CD4-positive, alpha-beta T cell treated with Interleukin-21 for 1 hour (primary cell): ENCODE measurements around the gene RAX.

Experiments used
- DNase-seq: peaks from one replicate; pipeline ENCODE4 v3.0.0-alpha.2; 2020

Gene RAX

DNA sequence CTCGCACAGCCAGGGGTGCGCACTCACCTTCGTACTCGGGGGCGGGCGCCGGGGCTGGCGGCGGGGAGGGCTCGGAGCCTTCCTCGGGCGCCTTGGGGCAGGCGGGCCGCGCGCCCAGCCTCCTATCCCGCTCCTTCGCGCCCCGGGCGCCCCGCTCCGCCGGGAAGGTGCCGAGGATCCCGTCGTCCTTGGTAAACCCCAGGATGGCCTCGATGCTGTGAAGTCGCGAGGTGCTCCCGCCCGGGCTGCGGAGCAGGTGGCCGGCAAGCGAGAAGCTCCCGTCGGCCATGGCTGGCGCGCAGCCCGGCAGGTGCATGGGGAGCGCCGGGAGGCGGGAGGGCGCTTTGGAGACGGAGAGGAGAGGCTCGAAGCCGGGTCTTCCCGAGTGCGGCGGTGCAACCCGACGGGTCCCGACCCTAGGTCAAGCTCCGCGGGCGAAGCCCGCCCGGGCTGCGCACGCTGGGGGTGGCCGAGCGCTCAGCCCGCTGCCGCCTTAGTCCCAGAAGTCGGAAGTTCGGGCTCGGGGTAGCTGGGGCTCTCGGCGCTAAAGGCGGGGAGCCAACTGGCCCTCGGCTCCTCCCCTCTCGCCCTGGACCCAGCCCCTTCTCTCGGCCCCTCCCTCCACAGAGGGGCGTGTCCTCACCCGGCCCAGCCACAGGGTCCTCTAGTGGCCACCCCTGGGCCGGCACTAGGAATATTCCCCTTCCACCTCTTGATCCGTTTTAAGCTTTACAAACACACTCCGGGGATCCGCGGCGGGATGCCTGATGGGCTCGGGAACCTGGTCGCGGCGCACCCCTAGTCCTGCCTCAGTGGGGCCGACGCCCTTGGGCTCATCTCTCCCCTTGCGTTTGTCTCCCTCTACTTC is at the start of gene RAX:
Gene RAX, minus strand, starts transcription at position 564 of the 868 bp plus-strand sequence. Its CDS starts 248 bp downstream, at position 316.
- DNase-seq: no peak

DNA sequence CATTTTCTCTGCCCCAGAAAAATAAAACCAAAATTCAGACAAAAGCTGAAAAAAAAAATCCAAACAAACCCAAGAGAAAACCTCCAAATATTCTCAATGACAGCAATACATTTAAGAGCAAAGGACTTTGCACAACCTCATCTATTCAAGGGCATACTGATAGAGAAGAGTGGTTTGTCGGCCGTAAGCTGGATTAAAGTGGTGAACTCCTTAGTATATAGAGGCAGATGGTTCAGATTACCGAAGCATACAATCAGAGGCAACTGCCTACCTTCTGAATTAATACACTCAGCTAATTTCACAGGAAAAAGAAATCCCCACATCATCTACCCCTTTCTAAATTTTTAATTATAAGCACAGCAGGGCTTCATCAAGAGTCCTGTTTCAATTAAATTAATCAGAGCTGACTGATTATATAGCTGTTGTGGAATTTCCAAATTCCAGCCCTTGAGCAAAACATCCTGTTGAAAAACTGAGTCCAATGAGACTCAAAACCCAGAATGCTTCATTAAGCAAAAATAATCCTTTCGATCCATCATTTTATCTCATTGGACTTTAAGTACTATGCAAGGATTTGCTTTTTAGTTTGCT is 45.3 kb upstream of the RAX start, which contains the start of gene CPLX4:
Gene CPLX4, minus strand, starts transcription at position 190 of the 591 bp plus-strand sequence. Its CDS starts 187 bp downstream, at position 3.
- DNase-seq: no peak

DNA sequence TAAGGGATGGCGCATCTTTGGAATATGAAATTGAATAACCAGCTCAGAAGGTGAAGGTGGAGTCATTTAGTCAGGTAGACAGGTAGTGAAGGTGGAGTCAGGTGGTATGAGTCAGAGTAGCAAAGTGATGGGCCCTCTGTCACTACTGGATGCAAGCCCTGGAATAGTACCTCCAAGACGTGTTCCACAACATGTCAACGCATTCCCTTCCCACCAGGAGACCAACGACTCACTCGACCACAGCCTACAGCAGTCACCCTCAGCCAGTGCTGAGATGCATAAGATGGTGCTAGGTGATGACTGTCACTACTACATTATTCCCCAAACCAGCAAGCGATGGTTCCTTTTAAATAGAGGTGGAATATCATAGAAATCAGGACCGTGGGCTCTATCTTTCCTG is 38.4 kb upstream of the RAX start:
- DNase-seq: no peak

DNA sequence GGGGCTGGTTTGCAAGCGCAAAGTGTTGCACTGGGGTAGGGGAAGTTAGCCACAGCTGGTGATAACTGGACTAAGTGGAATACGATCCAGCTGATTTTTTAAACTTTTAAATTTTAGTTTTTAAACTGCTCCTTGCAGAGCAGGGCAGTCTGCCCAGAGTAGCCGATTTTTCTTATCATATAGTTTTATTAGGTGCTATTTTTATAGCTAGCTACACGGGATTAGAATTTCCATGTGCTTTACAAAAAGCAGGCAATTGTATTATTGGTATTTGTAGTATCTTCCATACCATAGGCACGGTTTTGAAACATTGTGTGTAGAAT is 35.6 kb upstream of the RAX start:
- no peak for DNase-seq

DNA sequence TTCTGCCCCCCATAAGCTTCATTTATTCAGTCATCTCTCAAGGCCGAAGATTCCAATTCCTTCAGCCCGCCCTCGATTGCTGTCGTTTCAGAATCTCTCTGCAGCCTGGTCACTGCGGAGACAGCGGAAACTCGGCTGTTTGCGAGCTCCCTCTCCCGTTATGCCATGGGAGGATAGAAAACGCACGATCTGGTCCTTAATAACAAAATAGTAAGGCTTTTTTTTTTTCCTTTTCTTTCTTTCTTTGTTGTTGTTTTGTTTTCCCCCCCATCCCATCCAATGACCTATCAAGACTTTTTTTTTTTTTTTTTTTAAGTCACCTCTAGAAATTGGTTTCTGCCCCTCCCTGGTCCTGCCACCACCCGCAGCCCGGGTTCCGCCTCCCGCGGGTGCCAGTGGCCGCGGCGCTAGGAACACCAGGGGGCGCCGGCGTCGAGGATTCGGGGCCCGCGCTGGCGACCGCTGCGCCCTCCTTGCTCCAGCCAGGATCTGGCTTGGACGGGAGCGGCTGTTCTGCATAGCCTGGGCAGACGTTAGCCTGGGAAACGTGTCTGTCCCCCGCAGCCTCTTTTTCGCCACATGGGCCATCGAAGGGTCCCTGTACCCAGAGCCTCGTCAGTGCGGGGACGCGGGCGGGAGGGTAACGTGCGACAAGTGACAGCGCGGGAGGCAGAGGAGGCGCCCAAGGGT is 35.1 kb upstream of the RAX start:
- peak; percentile 54 for DNase-seq

DNA sequence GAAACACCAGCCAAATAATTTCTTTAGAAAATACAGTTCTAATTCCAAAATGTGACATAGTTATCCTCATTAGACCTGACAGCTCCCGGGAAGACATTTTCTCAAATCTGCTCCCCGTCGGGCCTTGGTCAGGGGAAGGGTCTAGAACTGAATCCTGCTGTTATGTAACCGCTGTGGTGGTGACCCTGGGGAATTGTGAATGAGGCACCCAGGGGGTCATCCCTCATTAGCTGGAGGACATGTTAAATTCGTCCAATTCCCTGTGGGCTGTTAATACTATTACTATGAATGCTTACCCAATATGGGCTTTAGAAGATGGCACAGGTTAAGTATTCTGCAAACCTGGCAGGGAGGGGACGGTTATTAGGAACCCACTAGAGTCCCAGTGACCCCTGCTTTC is 33.4 kb upstream of the RAX start:
- DNase-seq: no peak

DNA sequence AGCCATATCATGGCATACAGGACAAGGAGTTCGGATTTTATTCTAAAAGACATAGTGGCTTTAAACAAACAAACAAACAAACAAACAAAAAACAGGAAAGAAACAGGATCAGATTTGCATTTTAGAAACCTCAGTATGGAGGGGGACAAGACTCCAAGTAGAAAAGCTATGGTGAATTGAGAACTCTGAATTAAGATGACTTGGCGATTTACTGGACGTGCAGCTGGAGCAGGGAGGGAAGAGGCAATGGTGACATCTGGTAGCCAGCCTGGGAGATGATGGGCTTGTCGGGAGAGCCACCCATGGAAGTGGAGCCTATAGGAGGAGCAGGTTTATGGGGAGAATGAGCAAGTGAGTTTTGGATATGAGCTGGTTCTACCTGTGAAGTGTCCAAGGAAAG is 32.0 kb upstream of the RAX start:
- DNase-seq: no peak

DNA sequence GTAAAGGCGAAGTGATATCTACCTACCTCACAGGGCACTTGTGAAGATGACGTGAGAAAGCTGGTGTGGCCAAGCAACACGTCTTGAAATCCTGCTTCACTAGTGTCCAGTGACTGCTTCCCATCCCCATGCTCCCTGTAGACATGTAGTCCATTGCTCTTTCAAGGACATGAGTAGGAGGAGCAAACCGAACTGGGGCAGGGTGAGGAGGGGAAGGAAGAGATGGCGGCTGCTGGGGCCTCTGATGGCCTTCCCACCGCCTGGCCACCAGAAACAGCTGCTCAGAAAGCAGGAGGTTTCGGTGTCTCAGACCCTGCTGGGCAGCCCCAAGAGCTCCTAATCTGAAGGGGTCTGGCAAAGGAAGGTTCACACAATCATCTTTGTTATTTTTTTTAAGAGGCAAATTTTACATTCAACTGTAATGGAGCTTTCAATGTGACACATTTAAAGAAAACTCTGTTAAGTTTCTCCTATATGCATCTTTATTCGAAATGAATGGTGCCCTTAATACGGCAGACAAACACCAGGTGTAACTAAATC is 30.5 kb upstream of the RAX start:
- no peak for DNase-seq

DNA sequence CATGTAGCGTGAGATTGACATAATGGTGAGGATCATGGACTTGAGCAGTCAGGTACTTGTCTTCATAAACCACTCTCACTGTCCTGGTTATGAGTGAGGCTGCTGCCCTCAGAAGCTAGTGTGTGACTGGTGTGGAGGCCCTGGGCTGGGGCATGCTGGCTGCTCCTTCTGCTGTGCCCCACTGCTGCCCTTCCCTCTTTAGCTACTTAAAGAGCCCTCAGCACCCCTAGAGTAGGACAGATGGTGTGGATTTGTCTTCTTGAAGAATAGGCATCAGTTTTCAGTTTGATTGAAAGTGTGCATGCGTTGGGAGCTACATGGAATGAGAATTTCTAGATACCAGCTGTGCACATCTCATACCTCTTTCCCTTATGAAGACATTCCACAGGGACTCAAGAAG is 29.8 kb upstream of the RAX start:
- no peak for DNase-seq

DNA sequence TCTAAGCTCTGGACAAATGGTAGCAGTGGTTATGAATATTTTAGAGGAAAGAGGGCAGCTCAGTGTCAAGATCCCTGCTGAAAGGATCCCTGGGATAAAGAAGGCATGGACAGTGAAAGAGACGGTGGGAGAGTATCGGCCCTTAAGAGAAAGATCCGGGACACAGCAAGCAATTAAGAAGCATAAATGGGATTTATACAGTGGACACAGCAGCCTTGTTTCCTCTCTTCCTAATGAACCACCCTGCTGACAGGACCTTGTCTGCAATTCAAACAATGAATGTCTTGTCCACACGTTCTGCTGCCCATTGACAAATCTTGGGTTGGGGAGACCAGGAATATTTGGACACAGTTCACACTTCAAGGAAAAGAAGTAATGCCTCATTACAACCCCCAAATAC is 28.7 kb upstream of the RAX start:
- DNase-seq: no peak

DNA sequence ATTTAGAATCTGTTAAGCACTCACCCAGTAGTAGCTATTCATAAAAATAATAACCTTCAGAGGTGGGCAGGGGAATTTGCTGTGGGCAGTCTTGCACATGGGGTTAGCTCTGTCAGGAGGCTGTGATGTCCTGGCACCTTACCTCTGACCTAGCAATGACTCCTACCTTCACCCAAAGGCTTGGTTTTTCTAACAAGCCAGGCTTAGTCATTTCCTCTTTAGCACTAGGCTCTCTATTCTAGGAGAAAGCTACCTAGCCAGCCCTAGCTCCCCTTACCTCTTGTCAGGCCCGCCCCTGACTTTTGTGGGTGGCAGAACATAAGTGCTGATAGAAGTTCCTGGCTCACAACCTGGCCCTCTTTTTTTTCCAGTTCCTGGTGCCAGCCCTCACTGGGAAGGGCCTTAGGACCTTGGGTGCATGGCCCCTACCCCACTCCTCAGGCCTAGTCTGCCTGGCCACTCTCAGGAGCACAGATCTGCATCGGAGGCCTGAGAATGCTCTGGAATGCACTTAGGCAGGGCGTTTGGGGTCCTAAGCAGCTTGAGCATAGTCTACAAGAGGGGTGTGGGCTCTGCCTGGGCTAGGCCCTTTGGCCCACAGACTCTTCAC is 27.5 kb upstream of the RAX start:
- no peak for DNase-seq

DNA sequence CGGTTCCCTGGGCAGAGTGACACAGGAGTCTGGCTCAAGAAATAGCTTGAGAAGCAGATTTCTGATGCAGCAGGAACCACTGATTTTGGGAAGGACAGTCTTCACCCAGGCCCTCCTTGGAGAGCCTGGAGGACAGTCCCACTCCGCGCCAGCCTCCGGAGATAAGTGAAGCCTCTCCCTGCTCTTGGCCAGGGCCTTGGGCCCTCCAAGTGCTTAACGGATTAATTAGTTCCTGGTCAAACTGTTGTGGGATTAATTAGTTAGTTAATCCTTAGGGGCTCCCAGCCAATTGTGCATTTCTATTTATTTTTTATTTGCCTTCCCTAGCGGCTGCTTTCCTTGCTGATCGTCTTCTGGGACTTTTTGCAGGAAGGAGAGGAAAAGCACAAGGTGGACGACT is 25.6 kb upstream of the RAX start:
- DNase-seq: no peak

DNA sequence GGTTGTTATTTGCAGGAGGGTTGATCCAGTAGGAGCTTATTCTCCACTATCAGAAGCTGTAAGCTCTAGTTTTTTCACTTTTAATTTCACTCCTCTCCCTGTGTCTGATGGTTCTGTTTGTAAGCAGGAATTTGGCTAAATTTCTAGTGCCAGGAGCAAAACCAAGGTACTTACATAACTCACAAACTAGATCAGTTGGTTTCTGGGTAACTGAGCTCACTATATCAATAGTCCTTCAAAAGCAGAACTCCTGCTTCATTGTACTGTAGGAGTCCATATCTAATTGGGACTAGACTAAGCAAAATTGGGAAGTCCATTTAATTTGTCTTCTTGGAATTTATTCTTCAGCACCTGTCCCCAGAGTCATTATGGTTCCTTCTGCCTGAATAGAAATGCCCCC is 20.1 kb upstream of the RAX start:
- DNase-seq: no peak

DNA sequence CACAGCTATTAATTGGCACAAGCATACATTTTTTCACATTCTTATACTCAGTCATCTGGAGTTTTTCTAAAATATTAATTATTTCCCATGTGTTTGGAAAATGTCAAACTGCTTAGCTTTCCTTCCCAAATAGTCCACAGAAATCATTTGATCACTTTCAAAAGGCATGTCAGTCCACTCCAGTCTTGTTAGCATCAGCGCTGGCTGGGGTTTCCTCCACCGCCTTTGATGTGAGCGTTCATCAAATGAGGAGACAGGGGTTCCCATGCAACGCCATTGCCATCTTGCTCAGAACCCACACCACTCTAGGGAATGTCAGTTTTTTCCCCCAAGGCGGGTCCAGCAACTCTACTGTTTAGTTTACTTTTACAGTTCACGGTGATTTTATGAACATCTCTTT is 13.1 kb upstream of the RAX start:
- DNase-seq: no peak

DNA sequence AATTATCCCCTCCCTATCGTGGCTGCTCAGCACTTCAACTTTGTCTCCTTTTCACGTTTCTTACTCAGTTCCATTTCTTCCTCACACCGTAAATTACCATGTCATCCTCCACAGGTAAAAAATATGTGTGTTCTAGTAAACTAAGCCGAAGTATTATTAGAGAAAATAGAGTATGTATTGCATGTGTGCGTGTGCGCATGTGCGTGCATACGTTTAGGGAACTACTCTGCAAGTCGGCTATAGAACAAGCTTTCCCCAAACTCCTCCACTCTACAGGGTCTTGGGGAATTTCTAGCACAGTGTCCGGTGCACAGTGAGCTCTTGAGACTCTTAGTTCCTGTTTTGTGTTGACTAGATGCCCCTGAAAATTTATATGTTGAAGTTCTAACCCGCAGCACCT is 9.1 kb upstream of the RAX start:
- no peak for DNase-seq

DNA sequence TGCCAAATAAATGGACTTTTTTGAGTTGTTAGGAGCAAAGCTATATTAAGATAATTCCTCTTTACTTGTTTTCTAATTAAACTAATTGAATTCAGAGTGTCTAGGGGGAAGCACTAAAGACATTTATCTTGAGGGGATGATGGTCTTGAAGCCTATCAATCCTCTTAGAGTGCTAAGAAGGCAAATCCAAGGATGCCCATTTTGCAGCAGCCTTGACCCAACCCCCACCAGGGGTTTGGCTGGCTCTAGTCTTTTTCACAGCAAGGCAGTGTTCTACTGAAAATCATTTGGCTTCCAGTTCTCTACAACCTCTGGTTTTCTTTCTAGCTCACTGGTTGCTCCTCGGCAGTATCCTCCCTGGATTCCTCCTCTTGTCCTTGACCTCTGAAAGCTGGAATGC is 6.5 kb upstream of the RAX start:
- DNase-seq: no peak

DNA sequence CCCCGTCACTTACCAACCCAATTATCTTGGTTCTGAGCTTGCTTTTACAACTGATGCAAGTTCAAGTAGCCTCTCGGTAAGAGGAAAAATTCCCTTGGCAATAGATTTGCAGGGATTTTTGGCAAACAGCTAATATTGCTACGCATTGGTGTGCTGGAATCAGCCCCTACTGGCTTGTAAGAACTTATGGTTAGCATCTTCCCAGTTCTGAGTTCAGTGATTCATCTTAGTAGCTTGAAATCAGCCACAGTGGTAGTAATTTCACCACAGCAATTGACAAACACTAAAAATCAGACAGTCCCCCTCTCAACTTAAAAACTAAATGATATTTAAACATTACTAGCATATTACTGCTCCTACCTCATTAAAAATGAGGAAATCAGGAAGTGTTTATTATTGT is 5.9 kb upstream of the RAX start:
- DNase-seq: no peak

DNA sequence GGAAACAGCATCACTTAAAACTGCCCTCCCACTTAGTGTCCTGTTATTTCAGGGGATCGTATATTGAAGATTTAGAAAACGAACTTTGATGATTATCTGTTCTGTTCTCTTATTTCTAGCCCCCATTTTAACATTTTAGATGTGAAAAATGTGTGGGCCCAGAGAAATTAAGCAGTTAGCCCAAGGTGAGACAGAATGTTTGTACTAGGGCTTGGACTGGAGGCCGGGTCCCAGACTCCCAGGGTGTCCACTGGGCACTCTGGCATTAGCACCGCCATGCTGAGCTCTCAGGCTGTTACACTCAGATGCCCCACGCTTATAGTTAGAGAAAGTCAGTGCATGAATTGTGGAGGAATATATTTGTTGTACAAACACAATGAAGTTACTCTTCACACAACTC is 5.5 kb upstream of the RAX start:
- DNase-seq: no peak

DNA sequence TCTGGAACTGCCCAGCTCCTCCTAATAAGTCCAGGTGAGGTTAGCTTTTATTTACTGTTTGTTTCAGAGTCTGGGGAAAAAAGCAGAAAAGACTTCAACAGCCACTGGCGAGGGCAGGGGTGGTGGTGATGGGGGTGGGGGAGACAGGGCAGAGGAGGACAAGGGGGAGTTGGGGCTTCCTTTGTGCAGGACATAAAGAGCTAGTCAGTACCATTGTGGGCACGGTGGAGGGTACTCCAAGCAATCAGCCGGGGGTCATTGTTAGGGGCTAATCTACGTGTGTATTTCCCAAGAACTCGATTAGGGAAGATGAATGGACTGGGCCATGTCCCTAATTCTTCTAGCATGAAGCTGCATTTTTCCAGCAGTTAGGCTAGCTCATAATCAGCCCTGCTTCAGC is 2.8 kb upstream of the RAX start:
- no peak for DNase-seq

DNA sequence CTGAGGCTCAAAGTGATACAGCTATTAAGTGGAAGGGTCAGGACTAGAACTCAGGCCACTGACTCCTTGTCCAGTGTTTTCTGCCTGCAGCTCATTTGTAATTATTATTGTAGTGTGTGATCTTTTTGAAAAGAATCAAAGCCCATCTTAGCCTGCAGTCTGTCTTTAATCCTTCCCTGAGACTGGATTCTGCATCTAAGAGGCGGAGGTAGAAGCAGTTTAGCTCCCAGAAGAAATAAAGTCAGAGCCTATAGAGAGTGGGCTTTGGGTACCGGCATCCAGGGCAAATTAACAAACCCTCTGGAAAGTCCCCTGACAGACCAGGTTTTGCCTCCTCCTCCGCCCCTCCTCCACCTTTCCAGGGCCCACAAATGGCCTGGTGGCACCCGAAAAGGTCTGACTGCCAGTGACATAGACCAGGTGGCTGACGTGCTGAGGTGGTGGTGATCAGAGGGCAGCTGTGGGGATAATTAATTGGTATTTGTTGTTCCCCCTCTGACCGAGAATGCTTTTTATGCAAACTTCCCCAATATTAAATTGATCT is 2.2 kb upstream of the RAX start:
- DNase-seq: no peak

DNA sequence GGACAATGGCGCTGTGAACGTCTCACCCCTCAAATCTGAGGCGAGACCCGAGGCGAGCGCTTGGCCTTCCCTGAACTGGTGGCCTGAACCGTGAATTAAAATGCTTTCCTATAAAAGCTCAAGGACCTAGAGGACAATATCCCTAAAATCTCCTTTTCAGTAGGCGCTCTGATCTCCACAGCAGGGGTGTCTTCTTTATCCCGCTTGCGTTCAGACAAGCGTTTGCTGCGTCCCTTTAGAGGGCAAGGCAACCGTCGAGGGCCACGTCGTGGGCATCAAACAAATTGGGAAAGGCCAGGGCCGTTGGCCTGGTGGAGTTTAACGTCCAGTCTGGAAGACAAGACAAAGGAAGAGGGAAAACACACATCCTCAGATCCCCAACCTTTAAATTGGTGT is 1.3 kb upstream of the RAX start:
- no peak for DNase-seq

DNA sequence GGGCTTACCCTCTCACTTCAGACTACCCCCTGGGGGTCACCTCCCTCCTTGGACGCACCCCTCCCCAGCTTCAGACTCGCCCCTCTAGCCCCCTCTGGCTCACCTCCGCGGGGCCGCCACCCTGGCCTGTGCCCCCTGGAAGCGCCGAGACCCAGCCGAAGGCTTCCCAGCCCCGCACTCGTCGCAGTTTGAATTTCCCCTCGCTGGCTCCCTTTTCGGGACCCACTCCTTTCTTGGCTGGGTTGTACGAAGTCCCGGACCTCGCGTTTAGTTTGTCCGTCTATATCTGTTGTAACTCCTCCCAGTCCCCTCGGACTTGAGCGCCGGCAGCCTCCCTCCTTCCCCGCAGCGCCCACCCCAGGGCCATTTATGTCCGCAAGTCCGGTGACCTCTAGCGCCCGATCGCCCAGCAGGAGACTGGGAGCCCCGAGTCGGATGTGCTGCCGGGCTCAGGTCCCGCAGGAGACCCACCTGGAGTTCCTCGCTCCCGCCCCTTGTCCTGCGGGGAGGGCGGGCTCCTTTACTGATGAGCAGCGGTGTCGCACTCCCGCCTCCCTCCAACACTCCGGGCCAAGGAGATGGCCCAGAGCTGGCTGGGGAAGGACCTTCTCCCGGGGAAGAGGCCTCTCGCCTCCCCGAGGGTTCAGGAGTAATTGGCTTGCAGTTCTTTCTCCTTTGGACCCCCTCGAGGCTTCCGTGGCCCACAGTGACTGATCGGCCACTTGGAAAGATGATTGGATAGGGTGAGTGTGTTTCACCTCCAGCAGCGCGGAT is 692 bp upstream of the RAX start:
- no peak for DNase-seq
